K562 (cell line): ENCODE measurements around the gene BCAS1. TPM values are rescaled to one million over a fixed set of nuclear protein-coding genes. Genes with fewer than 3 reads are reported as not detected.

Experiments
- BRD4 ChIP-seq: fragments of 200-600 bp; sonication (generic); IDR thresholded peaks from 2 replicates; pipeline ENCODE4 v1.6.1; 2017; ENCODE audit warnings: inconsistent platforms
- ELF1 ChIP-seq: fragments of 200-800 bp; sonication (Bioruptor generic); IDR thresholded peaks from 2 replicates; pipeline ENCODE4 v1.6.1; 2016; ENCODE audit warnings: missing genetic modification characterization, missing compliant biosample characterization
- ELK3 ChIP-seq: fragments of 450-650 bp; formaldehyde crosslinking; IDR thresholded peaks from 2 replicates; pipeline ENCODE4 v1.4.0; 2020; ENCODE audit warnings: mild to moderate bottlenecking
- GABPB1 ChIP-seq: sonication (generic); formaldehyde crosslinking; IDR thresholded peaks from 2 replicates; pipeline ENCODE4 v1.8.0; 2022; ENCODE audit warnings: mild to moderate bottlenecking, missing genetic modification reagents
- MBD2 ChIP-seq: sonication (generic); IDR thresholded peaks from 2 replicates; pipeline ENCODE4 v1.6.1; 2016; ENCODE audit warnings: low read depth, borderline replicate concordance
- THRA ChIP-seq: fragments of 450-650 bp; IDR thresholded peaks from 2 replicates; pipeline ENCODE4 v1.6.1; 2017; ENCODE audit warnings: mild to moderate bottlenecking, moderate library complexity
- ZNF407 ChIP-seq: fragments of 450-650 bp; IDR thresholded peaks from 2 replicates; pipeline ENCODE4 v1.6.1; 2016; ENCODE audit warnings: low read depth
- polyA plus RNA-seq, 8 experiments: library from polyadenylated mRNA; depleted of rRNA in 4 of 8; stranded (reverse) in 5 of 8; unstranded in 3 of 8; fragments of >200 nt; fragmentation: Nextera tagmentation in 2 of 8; fragmentation: Illumina TruSeq in 1 of 8; extraction: Ambion mirVana in 2 of 8; extraction: Trizol in 1 of 8; gene quantifications; 2 replicates each; pipeline versions ENCODE4 v1.2.1 to v1.2.3, GENCODE V29; 2011 to 2014; ENCODE audit warnings: inconsistent platforms in 1 of 8, missing spikeins in 1 of 8
- total RNA-seq, 7 experiments: library from RNA; depleted of rRNA in 6 of 7; stranded (reverse); fragments of >200 nt in 6 of 7; fragmentation: Illumina TruSeq in 2 of 7; extraction: Trizol in 2 of 7; gene quantifications; 2 replicates each; pipeline versions ENCODE4 v1.2.1 to v1.2.3, GENCODE V29; 2011 to 2021; ENCODE audit warnings: low replicate concordance in 1 of 7
- TF ChIP-seq, protein P1 (sequence below), 2 experiments: fragments of 150-350 bp in 1 of 2; IDR thresholded peaks; 2 replicates each; pipeline ENCODE4 v1.6.1; 2012 to 2016; ENCODE audit warnings: low read depth in 2 of 2, low read length in 2 of 2, mild to moderate bottlenecking in 1 of 2, moderate library complexity in 1 of 2

The BCAS1 gene
- total and polyA plus RNA-seq, 9 of the 15 experiments (the other 6 are each of a cell fraction or from before 2014, with no cell fraction given): 0.18 to 2.3 (median 0.93) TPM

- TF ChIP-seq ELK3 (CRISPR knock-in tag): no peak
- no peak for TF ChIP-seq ELF1 (tag)
- TF ChIP-seq THRA: no peak
- TF ChIP-seq ZNF407: no peak
- TF ChIP-seq MBD2: peak; percentile 16; the same call in 1 of the 2 replicates
- no peak for TF ChIP-seq GABPB1 (CRISPR knock-in tag)
- TF ChIP-seq, protein P1, sequence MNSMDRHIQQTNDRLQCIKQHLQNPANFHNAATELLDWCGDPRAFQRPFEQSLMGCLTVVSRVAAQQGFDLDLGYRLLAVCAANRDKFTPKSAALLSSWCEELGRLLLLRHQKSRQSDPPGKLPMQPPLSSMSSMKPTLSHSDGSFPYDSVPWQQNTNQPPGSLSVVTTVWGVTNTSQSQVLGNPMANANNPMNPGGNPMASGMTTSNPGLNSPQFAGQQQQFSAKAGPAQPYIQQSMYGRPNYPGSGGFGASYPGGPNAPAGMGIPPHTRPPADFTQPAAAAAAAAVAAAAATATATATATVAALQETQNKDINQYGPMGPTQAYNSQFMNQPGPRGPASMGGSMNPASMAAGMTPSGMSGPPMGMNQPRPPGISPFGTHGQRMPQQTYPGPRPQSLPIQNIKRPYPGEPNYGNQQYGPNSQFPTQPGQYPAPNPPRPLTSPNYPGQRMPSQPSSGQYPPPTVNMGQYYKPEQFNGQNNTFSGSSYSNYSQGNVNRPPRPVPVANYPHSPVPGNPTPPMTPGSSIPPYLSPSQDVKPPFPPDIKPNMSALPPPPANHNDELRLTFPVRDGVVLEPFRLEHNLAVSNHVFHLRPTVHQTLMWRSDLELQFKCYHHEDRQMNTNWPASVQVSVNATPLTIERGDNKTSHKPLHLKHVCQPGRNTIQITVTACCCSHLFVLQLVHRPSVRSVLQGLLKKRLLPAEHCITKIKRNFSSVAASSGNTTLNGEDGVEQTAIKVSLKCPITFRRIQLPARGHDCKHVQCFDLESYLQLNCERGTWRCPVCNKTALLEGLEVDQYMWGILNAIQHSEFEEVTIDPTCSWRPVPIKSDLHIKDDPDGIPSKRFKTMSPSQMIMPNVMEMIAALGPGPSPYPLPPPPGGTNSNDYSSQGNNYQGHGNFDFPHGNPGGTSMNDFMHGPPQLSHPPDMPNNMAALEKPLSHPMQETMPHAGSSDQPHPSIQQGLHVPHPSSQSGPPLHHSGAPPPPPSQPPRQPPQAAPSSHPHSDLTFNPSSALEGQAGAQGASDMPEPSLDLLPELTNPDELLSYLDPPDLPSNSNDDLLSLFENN (IDR thresholded peaks at IDR 0.05; ENCODE audit: low read depth in 2 of 2, low read length in 2 of 2): no peak; a peak in 1 of 4 replicates
- no peak for TF ChIP-seq BRD4
Measured at GRCh38 chr20:53934421-53935343, 135.7 kb downstream of the BCAS1 start (continued).
